Measurements from ENCODE around the gene OR52N2. TPM values are rescaled to one million over a fixed set of nuclear protein-coding genes. Genes with fewer than 3 reads are reported as not detected.

The OR52N2 gene
- total RNA-seq, 1 experiment from 2014 or later, result not detected

DNA sequence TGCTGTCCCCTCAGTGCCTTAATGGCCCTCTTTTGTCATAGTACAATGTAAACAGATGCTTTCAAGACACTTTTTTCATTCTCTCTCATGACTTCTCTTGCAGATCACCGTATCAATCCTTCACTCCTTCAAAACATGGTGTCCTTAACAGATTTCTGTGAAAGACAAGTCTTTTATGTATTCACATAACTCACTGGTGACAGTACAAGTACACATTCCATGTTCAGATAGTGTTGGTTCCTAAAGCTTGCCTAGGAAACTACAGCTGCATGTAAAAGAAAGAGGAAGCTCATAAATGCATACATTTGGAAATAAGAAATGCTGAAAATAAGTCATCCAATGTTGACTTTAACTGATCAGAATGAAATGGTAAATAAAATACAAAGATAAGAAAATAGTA lies 38.0 kb downstream of the OR52N2 start:
- in situ Hi-C loops (cut with HindIII; ENCODE audit: low pct_unique_long_range_greater_than_20kb, low sequenced_read_pairs), result no loop called here

GRCh38 chr11:5847711-5848110 lies 39.0 kb downstream of the OR52N2 start:
- Histone ChIP-seq H3K27ac (ENCODE audit: low read length) (no peak overlapping the region), H3K36me3 (ENCODE audit: control insufficient read depth, insufficient read depth, low read length) (no peaks in the 10 kb centered on the region), H3K4me1 (ENCODE audit: control insufficient read depth, insufficient read depth, low read length) (no peaks in the 10 kb centered on the region), H3K27me3 (ENCODE audit: control insufficient read depth, insufficient read depth, low read length) (peaks cover 2% of the 10 kb centered on the region; the same call in 1 of the 2 replicates), H3K9me3 (ENCODE audit: control insufficient read depth, insufficient read depth, low read depth, low read length) (no peaks in the 10 kb centered on the region), H3K4me3 (ENCODE audit: low read depth in 2 of 2, low read length in 2 of 2) (no peak overlapping the region)
- ATAC-seq, result no peak
- no peak for DNase-seq (ENCODE audit: low read depth, low spot score)
- ChIA-PET CTCF (no interaction called here), POLR2A (interaction anchor here (0.6 kb wide), 1 partner anchor 760 kb away, joined by 5 read pairs; no protein-coding TSS in a partner anchor)
- intact Hi-C loops (cut with micrococcal nuclease; ENCODE audit: unreplicated experiment) (no loop called here), in situ Hi-C loops (cut with HindIII; ENCODE audit: low pct_unique_long_range_greater_than_20kb, low sequenced_read_pairs) (no loop called here)
- TF ChIP-seq CTCF (IDR thresholded peaks at IDR 0.05) (no peak), TCF7L2 (IDR thresholded peaks at IDR 0.05; ENCODE audit: low read depth, low read length) (no peak), POLR2AphosphoS5 (IDR thresholded peaks at IDR 0.05; ENCODE audit: low read depth, low read length) (no peak), SIN3A (IDR thresholded peaks at IDR 0.05; ENCODE audit: borderline replicate concordance, insufficient read depth, low read depth, low read length) (no peak)
- TF ChIP-seq, protein P1, sequence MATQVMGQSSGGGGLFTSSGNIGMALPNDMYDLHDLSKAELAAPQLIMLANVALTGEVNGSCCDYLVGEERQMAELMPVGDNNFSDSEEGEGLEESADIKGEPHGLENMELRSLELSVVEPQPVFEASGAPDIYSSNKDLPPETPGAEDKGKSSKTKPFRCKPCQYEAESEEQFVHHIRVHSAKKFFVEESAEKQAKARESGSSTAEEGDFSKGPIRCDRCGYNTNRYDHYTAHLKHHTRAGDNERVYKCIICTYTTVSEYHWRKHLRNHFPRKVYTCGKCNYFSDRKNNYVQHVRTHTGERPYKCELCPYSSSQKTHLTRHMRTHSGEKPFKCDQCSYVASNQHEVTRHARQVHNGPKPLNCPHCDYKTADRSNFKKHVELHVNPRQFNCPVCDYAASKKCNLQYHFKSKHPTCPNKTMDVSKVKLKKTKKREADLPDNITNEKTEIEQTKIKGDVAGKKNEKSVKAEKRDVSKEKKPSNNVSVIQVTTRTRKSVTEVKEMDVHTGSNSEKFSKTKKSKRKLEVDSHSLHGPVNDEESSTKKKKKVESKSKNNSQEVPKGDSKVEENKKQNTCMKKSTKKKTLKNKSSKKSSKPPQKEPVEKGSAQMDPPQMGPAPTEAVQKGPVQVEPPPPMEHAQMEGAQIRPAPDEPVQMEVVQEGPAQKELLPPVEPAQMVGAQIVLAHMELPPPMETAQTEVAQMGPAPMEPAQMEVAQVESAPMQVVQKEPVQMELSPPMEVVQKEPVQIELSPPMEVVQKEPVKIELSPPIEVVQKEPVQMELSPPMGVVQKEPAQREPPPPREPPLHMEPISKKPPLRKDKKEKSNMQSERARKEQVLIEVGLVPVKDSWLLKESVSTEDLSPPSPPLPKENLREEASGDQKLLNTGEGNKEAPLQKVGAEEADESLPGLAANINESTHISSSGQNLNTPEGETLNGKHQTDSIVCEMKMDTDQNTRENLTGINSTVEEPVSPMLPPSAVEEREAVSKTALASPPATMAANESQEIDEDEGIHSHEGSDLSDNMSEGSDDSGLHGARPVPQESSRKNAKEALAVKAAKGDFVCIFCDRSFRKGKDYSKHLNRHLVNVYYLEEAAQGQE (IDR thresholded peaks at IDR 0.05; ENCODE audit: insufficient read depth in 1 of 2, low read depth in 2 of 2, low read length in 1 of 2), result no peak
- no TSS peak for BruUV-seq (replicated peaks)

More for the DNA sequence above, 38.0 kb downstream of the OR52N2 start:
- no peak for ATAC-seq
- Histone ChIP-seq H3K9me3 (ENCODE audit: control insufficient read depth, insufficient read depth, low read depth, low read length) (no peaks in the 10 kb centered on the region), H3K4me1 (ENCODE audit: control insufficient read depth, insufficient read depth, low read length) (no peaks in the 10 kb centered on the region), H3K4me3 (ENCODE audit: low read depth in 2 of 2, low read length in 2 of 2) (no peak overlapping the region), H3K27me3 (ENCODE audit: control insufficient read depth, insufficient read depth, low read length) (peaks cover 2% of the 10 kb centered on the region; the same call in 1 of the 2 replicates), H3K36me3 (ENCODE audit: control insufficient read depth, insufficient read depth, low read length) (no peaks in the 10 kb centered on the region), H3K27ac (ENCODE audit: low read length) (no peak overlapping the region)
- DNase-seq (ENCODE audit: low read depth, low spot score), result no peak
- TF ChIP-seq TCF7L2 (IDR thresholded peaks at IDR 0.05; ENCODE audit: low read depth, low read length) (no peak), CTCF (IDR thresholded peaks at IDR 0.05) (no peak), POLR2AphosphoS5 (IDR thresholded peaks at IDR 0.05; ENCODE audit: low read depth, low read length) (no peak), SIN3A (IDR thresholded peaks at IDR 0.05; ENCODE audit: borderline replicate concordance, insufficient read depth, low read depth, low read length) (no peak)
- TF ChIP-seq, protein P1 (IDR thresholded peaks at IDR 0.05; ENCODE audit: insufficient read depth in 1 of 2, low read depth in 2 of 2, low read length in 1 of 2), result no peak
- CTCF ChIA-PET, result no interaction called here
- intact Hi-C loops (cut with micrococcal nuclease; ENCODE audit: unreplicated experiment), result no loop called here
- BruUV-seq (replicated peaks), result no TSS peak
- POLR2A ChIA-PET, result no interaction called here
